Liver (tissue), 9 donors: ENCODE data around the gene SLC25A26. TPM values are rescaled to one million over a fixed set of nuclear protein-coding genes. Genes with fewer than 3 reads are reported as not detected.

Source experiments
- DNase-seq: peaks from one replicate; pipeline ENCODE4 v3.0.0-alpha.2; 2017; ENCODE audit warnings: low spot score
- H3K27ac ChIP-seq, 2 donors: one replicate each; pipeline ENCODE4 v1.7.0; 2013; ENCODE audit warnings: inconsistent platforms in 2 of 2, low read length in 2 of 2, control low read depth in 1 of 2, low read depth in 1 of 2, mild to moderate bottlenecking in 1 of 2
- H3K27me3 ChIP-seq, 4 donors: one replicate each; pipeline versions ENCODE4 v1.6.1 to v1.7.0; 2013; ENCODE audit warnings: low read length in 3 of 4, inconsistent platforms in 1 of 4, mild to moderate bottlenecking in 1 of 4, moderate library complexity in 1 of 4; ENCODE audit not compliant: control insufficient read depth in 4 of 4, insufficient read depth in 4 of 4
- H3K36me3 ChIP-seq, 4 donors: one replicate each; pipeline versions ENCODE4 v1.6.1 to v1.7.0; 2013; ENCODE audit warnings: low read length in 3 of 4, mild to moderate bottlenecking in 3 of 4, low read depth in 1 of 4, moderate library complexity in 1 of 4; ENCODE audit not compliant: control insufficient read depth in 4 of 4, insufficient read depth in 3 of 4
- H3K4me1 ChIP-seq, 4 donors: one replicate each; pipeline versions ENCODE4 v1.6.1 to v1.7.0; 2013; ENCODE audit warnings: low read length in 3 of 4, mild to moderate bottlenecking in 3 of 4, moderate library complexity in 1 of 4; ENCODE audit not compliant: control insufficient read depth in 4 of 4, insufficient read depth in 4 of 4
- H3K4me3 ChIP-seq, 3 donors: one replicate each; pipeline versions ENCODE4 v1.6.1 to v1.7.0; 2013; ENCODE audit warnings: low read length in 3 of 3, control low read depth in 1 of 3, low read depth in 1 of 3, mild to moderate bottlenecking in 1 of 3
- H3K9ac ChIP-seq, 2 donors: one replicate each; pipeline ENCODE4 v1.7.0; 2013; ENCODE audit warnings: low read length in 2 of 2, mild to moderate bottlenecking in 2 of 2, moderate library complexity in 2 of 2, control low read depth in 1 of 2, low read depth in 1 of 2
- H3K9me3 ChIP-seq, 4 donors: one replicate each; pipeline versions ENCODE4 v1.6.1 to v1.7.0; 2013; ENCODE audit warnings: low read length in 3 of 4; ENCODE audit not compliant: control insufficient read depth in 4 of 4
- ATF3 ChIP-seq: IDR thresholded peaks from 2 replicates; pipeline ENCODE4 v1.6.1; 2016; ENCODE audit warnings: antibody characterized with exemption
- CTCF ChIP-seq: fragments of 150-350 bp; IDR thresholded peaks from 2 replicates; pipeline ENCODE4 v1.5.1; 2017; ENCODE audit warnings: improper control_type of control experiment, low read depth, low read length; ENCODE audit not compliant: missing input control
- EGR1 ChIP-seq, 2 donors: IDR thresholded peaks; 2 replicates each; pipeline ENCODE4 v1.6.1; 2016 to 2018; ENCODE audit warnings: antibody characterized with exemption in 2 of 2, low read depth in 2 of 2
- FOXA1 ChIP-seq: IDR thresholded peaks from 2 replicates; pipeline ENCODE4 v1.6.1; 2016; ENCODE audit warnings: antibody characterized with exemption
- FOXA2 ChIP-seq: IDR thresholded peaks from 2 replicates; pipeline ENCODE4 v1.6.1; 2016; ENCODE audit warnings: antibody characterized with exemption
- GABPA ChIP-seq, 2 donors: IDR thresholded peaks in 1 of 2; conservative IDR thresholded peaks in 1 of 2; 2 replicates each; pipeline ENCODE4 v1.6.1; 2016; ENCODE audit warnings: antibody characterized with exemption in 2 of 2, mild to moderate bottlenecking in 1 of 2, moderate library complexity in 1 of 2
- HNF4A ChIP-seq, 2 donors: conservative IDR thresholded peaks; 2 replicates each; pipeline ENCODE4 v1.6.1; 2016; ENCODE audit warnings: antibody characterized with exemption in 2 of 2, mild to moderate bottlenecking in 2 of 2
- HNF4G ChIP-seq: IDR thresholded peaks from 2 replicates; pipeline ENCODE4 v1.6.1; 2016; ENCODE audit warnings: antibody characterized with exemption
- JUND ChIP-seq, 2 donors: IDR thresholded peaks; 2 replicates each; pipeline ENCODE4 v1.6.1; 2016; ENCODE audit warnings: antibody characterized with exemption in 2 of 2
- MAX ChIP-seq: IDR thresholded peaks from 2 replicates; pipeline ENCODE4 v1.6.1; 2016; ENCODE audit warnings: antibody characterized with exemption
- NR2F2 ChIP-seq: IDR thresholded peaks from 2 replicates; pipeline ENCODE4 v1.6.1; 2016; ENCODE audit warnings: antibody characterized with exemption
- RAD21 ChIP-seq, 2 donors: IDR thresholded peaks; 2 replicates each; pipeline ENCODE4 v1.6.1; 2016; ENCODE audit warnings: antibody characterized with exemption in 2 of 2, mild to moderate bottlenecking in 2 of 2
- REST ChIP-seq: IDR thresholded peaks from 2 replicates; pipeline ENCODE4 v1.6.1; 2016; ENCODE audit warnings: antibody characterized with exemption, mild to moderate bottlenecking
- RXRA ChIP-seq, 2 donors: IDR thresholded peaks; 2 replicates each; pipeline ENCODE4 v1.6.1; 2017 to 2018; ENCODE audit warnings: antibody characterized with exemption in 2 of 2, mild to moderate bottlenecking in 1 of 2
- SP1 ChIP-seq: IDR thresholded peaks from 2 replicates; pipeline ENCODE4 v1.6.1; 2018; ENCODE audit warnings: antibody characterized with exemption, mild to moderate bottlenecking
- TAF1 ChIP-seq: conservative IDR thresholded peaks from 2 replicates; pipeline ENCODE4 v1.6.1; 2016; ENCODE audit warnings: antibody characterized with exemption, mild to moderate bottlenecking
- YY1 ChIP-seq: IDR thresholded peaks from 2 replicates; pipeline ENCODE4 v1.6.1; 2016; ENCODE audit warnings: antibody characterized with exemption, mild to moderate bottlenecking
- WGBS: extraction: QIAGEN DNeasy Blood & Tissue Kit; methylation state at CpG from one replicate; pipeline ENCODE4 v1.1.7; 2013; 5-methylcytosine and 5-hydroxymethylcytosine counted together
- polyA plus RNA-seq, 2 donors: library from polyadenylated mRNA; stranded (reverse) in 1 of 2; unstranded in 1 of 2; fragments of 200-250 nt in 1 of 2; fragments of >200 nt in 1 of 2; fragmentation: Nextera tagmentation in 1 of 2; extraction: Ambion mirVana in 1 of 2; gene quantifications; one replicate each; pipeline versions ENCODE4 v1.2.1 to v1.2.3, GENCODE V29; 2013 to 2015
- total RNA-seq, 2 donors: library from RNA; depleted of rRNA; stranded (reverse); fragments of >200 nt; gene quantifications; one replicate each; pipeline ENCODE4 v1.2.3, GENCODE V29; 2014
- donor health status: healthy.
- donor health status: healthy.
- donor health status: healthy.
- donor health status: healthy.
- donor health status: healthy.

Gene SLC25A26
- total and polyA plus RNA-seq, 4 donors, result 9.9 to 21.6 (median 12.8) TPM

- TF ChIP-seq SP1, result no peak
- no peak for TF ChIP-seq CTCF
- TF ChIP-seq MAX, result peak; percentile 32
- no peaks in the 10 kb centered on the region for H3K27me3 ChIP-seq
- H3K4me1 ChIP-seq, result peaks cover 1 to 29% (median 14%) of the 10 kb centered on the region in 4 donors
- no peaks in the 10 kb centered on the region for H3K36me3 ChIP-seq
- WGBS, result 81% methylated on average over 3 of the region's 3 CpGs
- no peak overlapping the region for H3K4me3 ChIP-seq
- no peak overlapping the region for H3K9ac ChIP-seq
- no peaks in the 10 kb centered on the region for H3K9me3 ChIP-seq
- peak overlapping the region in 1 of 2 donors; percentile 39 for H3K27ac ChIP-seq
- no peak for DNase-seq
These were observed 81.5 kb downstream of the SLC25A26 start for GRCh38 chr3:66302288-66302687.

GRCh38 chr3:66303491-66303901 is 82.7 kb downstream of the SLC25A26 start:
- no peak overlapping the region for H3K4me3 ChIP-seq
- H3K9ac ChIP-seq, result no peak overlapping the region
- WGBS, result 94% methylated on average over 3 of the region's 3 CpGs
- no peaks in the 10 kb centered on the region for H3K36me3 ChIP-seq
- H3K27me3 ChIP-seq, result no peaks in the 10 kb centered on the region
- no peak for TF ChIP-seq RAD21 (IDR thresholded peaks at IDR 0.05)
- TF ChIP-seq RXRA (IDR thresholded peaks at IDR 0.05), result no peak
- TF ChIP-seq MAX, result no peak
- no peak for TF ChIP-seq TAF1
- no peak for TF ChIP-seq JUND (IDR thresholded peaks at IDR 0.05)
- TF ChIP-seq SP1, result no peak
- TF ChIP-seq GABPA (IDR thresholded peaks at IDR 0.05 in 1 of 2, conservative IDR thresholded peaks at IDR 0.05 in 1 of 2), result no peak
- TF ChIP-seq ATF3, result no peak
- TF ChIP-seq HNF4A (conservative IDR thresholded peaks at IDR 0.05), result no peak
- peaks cover 0 to 20% (median 5%) of the 10 kb centered on the region in 4 donors for H3K4me1 ChIP-seq
- no peaks in the 10 kb centered on the region for H3K9me3 ChIP-seq
- no peak overlapping the region for H3K27ac ChIP-seq
- no peak for DNase-seq

- WGBS, result 93% methylated on average over 3 of the region's 3 CpGs
- Histone ChIP-seq H3K9me3 (no peaks in the 10 kb centered on the region), H3K9ac (no peak overlapping the region), H3K27me3 (no peaks in the 10 kb centered on the region), H3K27ac (no peak overlapping the region), H3K4me1 (peaks cover 0 to 14% (median 5%) of the 10 kb centered on the region in 4 donors), H3K36me3 (no peaks in the 10 kb centered on the region), H3K4me3 (no peak overlapping the region)
- DNase-seq, result no peak
- TF ChIP-seq JUND (IDR thresholded peaks at IDR 0.05) (no peak), FOXA1 (no peak), SP1 (no peak), NR2F2 (no peak), EGR1 (IDR thresholded peaks at IDR 0.05; ENCODE audit: low read depth in 2 of 2) (no peak), GABPA (IDR thresholded peaks at IDR 0.05 in 1 of 2, conservative IDR thresholded peaks at IDR 0.05 in 1 of 2) (no peak), ATF3 (no peak), HNF4G (no peak), FOXA2 (no peak), RXRA (IDR thresholded peaks at IDR 0.05) (no peak), RAD21 (IDR thresholded peaks at IDR 0.05) (no peak), TAF1 (no peak), HNF4A (conservative IDR thresholded peaks at IDR 0.05) (no peak), YY1 (no peak), REST (no peak), MAX (no peak), CTCF (no peak)
These were observed 83.5 kb downstream of the SLC25A26 start for GRCh38 chr3:66304293-66304692.
